GM12801 (cell line): ENCODE measurements around the gene RFPL3.

ENCODE experiments used
- TF ChIP-seq, protein P1 (sequence below): IDR thresholded peaks from one replicate; pipeline ENCODE4 v1.5.1; 2011; ENCODE audit warnings: control low read depth; ENCODE audit not compliant: insufficient read length; ENCODE audit errors: extremely low read depth

Gene RFPL3

GRCh38 chr22:32348031-32348611 is 9.5 kb upstream of the RFPL3 start:
- TF ChIP-seq, protein P1, sequence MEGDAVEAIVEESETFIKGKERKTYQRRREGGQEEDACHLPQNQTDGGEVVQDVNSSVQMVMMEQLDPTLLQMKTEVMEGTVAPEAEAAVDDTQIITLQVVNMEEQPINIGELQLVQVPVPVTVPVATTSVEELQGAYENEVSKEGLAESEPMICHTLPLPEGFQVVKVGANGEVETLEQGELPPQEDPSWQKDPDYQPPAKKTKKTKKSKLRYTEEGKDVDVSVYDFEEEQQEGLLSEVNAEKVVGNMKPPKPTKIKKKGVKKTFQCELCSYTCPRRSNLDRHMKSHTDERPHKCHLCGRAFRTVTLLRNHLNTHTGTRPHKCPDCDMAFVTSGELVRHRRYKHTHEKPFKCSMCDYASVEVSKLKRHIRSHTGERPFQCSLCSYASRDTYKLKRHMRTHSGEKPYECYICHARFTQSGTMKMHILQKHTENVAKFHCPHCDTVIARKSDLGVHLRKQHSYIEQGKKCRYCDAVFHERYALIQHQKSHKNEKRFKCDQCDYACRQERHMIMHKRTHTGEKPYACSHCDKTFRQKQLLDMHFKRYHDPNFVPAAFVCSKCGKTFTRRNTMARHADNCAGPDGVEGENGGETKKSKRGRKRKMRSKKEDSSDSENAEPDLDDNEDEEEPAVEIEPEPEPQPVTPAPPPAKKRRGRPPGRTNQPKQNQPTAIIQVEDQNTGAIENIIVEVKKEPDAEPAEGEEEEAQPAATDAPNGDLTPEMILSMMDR = no peak

DNA sequence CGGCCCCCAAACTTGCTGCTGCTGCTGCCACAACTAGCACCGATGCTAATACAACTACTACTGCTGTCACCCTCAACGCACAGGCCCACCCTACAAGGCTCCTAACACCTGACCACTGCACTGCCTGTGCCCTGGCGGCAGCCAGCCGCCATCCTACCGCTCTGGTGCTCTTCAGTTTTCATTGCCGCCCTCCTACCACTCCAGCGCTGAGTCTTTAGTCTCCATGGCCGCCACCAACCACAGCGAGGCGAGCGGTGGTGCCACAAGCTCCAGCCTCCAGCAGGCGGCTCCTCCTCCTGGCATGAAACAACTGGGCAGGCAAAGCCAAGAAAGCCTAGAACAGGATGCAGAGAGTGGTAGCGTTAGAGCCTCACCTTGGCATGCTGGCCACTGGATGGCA is 5.0 kb upstream of the RFPL3 start:
- TF ChIP-seq, protein P1 = no peak

GRCh38 chr22:32353292-32353691 is 4.4 kb upstream of the RFPL3 start:
- TF ChIP-seq, protein P1 = no peak

DNA sequence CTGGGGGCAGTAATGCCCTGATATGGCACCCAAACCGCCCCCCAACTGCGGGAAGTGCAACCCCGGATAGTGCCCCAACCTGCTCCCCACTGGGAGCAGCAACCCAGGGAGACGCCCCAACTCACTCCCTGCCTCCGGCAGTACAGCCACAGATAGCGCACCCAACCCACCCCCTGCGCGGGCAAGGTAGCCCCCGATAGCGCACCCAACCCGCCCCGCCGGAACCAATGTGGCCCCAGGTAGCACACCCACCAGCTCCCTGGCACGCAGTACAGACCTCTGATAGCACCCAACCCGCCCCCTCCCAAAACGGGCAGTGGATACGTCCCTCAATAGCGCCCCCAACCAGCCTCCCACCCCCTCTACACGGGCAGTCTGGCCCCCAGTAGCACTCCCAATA is 3.8 kb upstream of the RFPL3 start:
- TF ChIP-seq, protein P1 = no peak

DNA sequence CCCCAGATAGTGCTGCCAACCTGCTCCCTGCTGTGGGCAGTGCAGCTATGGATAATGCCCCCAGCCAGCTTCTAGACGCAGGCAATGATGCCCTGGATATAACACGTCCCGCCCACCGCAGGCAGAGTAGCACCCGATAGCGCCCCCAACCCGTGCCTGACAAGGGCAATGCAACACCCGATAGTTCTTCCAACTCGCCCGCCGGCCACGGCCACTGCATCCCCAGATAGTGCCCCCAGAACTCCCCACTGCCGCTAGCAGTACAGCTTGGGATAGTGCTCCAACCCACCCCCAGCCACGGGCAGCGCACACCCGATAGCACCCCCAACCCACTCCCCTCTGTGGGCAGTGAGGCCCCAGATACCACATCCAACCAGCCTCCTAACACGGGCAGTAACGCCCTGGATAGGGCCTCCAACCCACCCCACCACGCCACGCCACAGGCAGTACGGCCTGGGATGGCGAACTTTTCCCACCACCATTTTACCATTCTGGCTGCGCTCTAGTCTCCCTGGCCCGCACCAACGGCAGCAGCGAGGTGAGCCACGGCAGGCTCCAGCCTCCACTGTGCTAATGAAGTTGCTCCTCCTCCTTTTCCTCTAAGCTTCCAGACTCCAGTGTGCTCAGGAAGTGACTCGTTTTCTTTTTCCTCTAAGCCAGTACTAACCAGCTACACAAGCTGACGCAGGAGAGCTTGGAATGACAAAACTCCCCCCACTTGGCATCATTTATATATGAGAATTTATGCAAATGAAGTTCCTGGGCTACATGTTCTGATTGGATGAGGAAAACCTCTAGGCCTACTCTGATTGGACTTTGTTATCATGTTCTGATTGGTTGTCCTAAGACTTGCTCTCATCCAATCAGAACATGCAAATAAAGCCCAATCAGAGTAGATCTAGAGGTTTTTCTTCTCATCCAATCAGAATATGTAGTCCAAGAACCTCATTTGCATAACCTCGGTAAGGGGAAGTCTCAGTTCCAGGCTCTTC is 3.0 kb upstream of the RFPL3 start:
- TF ChIP-seq, protein P1 = no peak

- TF ChIP-seq, protein P1 = no peak
These were observed 1.9 kb upstream of the RFPL3 start for GRCh38 chr22:32355760-32356159.

GRCh38 chr22:32361257-32361656 is 3.6 kb downstream of the RFPL3 start:
- TF ChIP-seq, protein P1 = no peak
